ENCODE measurements around the gene ENPP6.

Gene ENPP6

GRCh38 chr4:184217634-184218033 is at the start of gene ENPP6:
Gene ENPP6 (minus strand): TSS chr4:184217873. CDS start chr4:184217819, 54 bp downstream.
- no peak for FAIRE-seq

GRCh38 chr4:184267206-184267608 is 49.5 kb upstream of the ENPP6 start:
- no peak for FAIRE-seq

- no peak for FAIRE-seq
Observed at GRCh38 chr4:184265546-184266351, 48.1 kb upstream of the ENPP6 start.

- peak; percentile 54 for FAIRE-seq
Observed at GRCh38 chr4:184263910-184264732, 46.4 kb upstream of the ENPP6 start.

- FAIRE-seq, result no peak
Observed at GRCh38 chr4:184263461-184263860, 45.8 kb upstream of the ENPP6 start.

GRCh38 chr4:184262901-184263300 is 45.2 kb upstream of the ENPP6 start:
- no peak for FAIRE-seq

GRCh38 chr4:184261246-184261645 is 43.6 kb upstream of the ENPP6 start:
- FAIRE-seq, result no peak

GRCh38 chr4:184259866-184260265 is 42.2 kb upstream of the ENPP6 start:
- FAIRE-seq, result no peak

- no peak for FAIRE-seq
Observed at GRCh38 chr4:184259081-184259480, 41.4 kb upstream of the ENPP6 start.

- FAIRE-seq, result no peak
Observed at GRCh38 chr4:184255871-184256642, 38.4 kb upstream of the ENPP6 start.

- no peak for FAIRE-seq
Observed at GRCh38 chr4:184255361-184255760, 37.7 kb upstream of the ENPP6 start.

GRCh38 chr4:184253072-184253420 is 35.4 kb upstream of the ENPP6 start:
- FAIRE-seq, result no peak

GRCh38 chr4:184252136-184253071 is 34.7 kb upstream of the ENPP6 start:
- FAIRE-seq, result no peak

GRCh38 chr4:184251670-184251980 is 34.0 kb upstream of the ENPP6 start:
- FAIRE-seq, result no peak

- FAIRE-seq, result peak; percentile 59
Observed at GRCh38 chr4:184250795-184251669, 33.4 kb upstream of the ENPP6 start.

GRCh38 chr4:184248216-184248615 is 30.5 kb upstream of the ENPP6 start:
- FAIRE-seq, result no peak

GRCh38 chr4:184247421-184247820 is 29.7 kb upstream of the ENPP6 start:
- no peak for FAIRE-seq

- FAIRE-seq, result no peak
Observed at GRCh38 chr4:184246426-184246825, 28.8 kb upstream of the ENPP6 start.

GRCh38 chr4:184238072-184238745 is 20.5 kb upstream of the ENPP6 start:
- no peak for FAIRE-seq

GRCh38 chr4:184237612-184238011 is 19.9 kb upstream of the ENPP6 start:
- no peak for FAIRE-seq

- no peak for FAIRE-seq
Observed at GRCh38 chr4:184235526-184235925, 17.9 kb upstream of the ENPP6 start.
